Head of caudate nucleus (tissue), 42 donors: ENCODE measurements around the gene CSTPP1.
"Not testable (repeated sequence)": the region's sequence is repeated elsewhere in the genome, so short reads cannot be mapped to it uniquely, and the experiment has no call there.

Source experiments
- DNase-seq, 42 donors: peaks; one replicate each; pipeline versions ENCODE4 v3.0.0 to v3.0.0-alpha.2; 2020 to 2021; ENCODE audit warnings: mixed read lengths in 7 of 42
- intact Hi-C: fragments of 100-400 bp; cut with DNase I; formaldehyde crosslinking; loops from one replicate; pipeline ENCODE4 v1.15.0; 2022

Gene CSTPP1

DNA sequence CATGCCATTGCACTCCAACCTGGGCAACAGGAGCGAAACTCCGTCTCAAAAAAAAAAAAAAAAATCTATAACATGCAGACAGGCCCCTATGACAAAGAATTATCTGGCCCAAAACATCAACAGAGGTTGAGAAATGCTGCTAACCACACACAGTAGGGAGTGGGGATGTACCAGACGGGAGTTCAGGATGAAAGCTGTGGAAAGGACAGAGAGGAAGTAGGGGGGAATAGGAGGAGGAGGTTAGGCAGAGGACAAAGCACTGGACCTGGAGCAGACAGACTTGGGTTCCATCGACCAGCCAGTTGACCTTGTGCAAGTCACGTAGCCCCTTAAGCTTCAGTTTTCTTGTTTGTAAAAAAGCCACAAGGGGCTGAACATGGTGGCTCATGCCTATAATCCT lies 30.8 kb upstream of the CSTPP1 start:
- DNase-seq: no peak
- intact Hi-C loops: no loop called here

DNA sequence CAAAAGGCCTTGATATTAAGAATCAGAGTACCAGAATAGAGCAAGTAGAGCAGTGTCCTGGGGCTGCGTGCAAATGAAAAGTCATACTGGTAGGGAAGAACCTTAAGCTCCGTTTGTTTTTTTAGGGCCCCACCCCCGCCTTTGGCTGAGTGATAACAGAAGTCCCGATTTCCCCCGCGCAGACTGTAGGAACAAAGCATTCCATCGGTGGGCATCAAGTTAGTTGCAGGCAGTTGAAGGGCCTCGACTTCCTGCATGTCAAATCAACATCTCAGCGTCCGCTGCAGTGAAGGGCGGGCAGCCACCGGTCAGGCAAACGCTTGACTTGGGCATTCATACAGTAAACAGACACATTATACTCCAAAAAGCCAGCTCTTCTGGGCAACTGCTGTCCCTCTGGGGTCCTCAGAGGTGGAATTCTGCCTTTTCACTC lies 29.9 kb upstream of the CSTPP1 start:
- peak in 27 of 42 donors; percentile 29 to 79 (median 55) for DNase-seq
- intact Hi-C loops: no loop called here

DNA sequence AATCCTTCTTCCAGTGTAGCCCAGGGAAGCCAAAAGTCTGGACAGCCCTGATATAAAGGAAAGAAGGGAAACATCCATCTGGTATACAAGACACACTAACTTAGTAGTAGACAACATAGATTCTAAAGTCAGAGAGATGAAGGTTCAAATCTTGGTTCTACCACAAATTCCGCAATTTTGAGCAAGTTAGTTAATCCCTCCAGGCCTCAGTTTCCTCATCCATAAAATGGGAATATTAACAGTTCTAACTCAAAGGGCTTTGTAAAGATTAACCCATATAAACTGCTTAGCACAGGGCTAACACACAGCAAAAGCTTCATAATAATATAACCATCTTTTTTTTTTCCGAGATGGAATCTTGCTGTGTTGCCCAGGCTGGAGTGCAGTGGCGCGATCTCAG lies 29.0 kb upstream of the CSTPP1 start:
- intact Hi-C loops: no loop called here
- DNase-seq: no peak

DNA sequence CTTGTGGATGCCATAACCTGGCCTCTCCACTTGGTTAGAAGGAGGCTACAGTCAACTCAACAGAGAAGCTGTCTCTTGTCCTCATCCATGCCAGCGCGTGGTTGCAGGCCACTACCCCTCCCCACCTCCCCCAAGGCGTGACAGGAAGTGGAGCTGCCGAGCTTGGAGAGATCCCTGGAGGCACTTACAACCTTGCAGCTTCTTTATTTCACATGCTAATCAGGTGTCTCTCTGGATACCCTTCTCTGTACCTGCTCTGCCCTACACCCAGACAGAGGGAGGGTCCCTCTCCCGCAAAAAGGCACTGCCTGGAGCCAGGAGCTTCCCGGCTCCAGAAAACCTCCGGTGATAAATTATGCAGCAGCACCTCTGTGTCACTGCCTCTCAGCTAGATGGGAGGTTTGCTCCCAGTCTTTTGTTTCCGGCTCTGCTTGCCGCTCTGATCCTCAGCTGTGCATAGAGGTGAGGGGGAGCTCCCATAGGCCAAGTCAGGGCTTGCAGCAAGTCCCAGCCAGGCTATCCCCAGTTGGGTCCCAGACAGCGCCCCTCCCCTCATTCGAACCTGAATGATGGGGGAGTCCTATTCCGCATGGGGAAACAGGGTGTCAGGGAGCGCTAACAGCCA lies 23.9 kb upstream of the CSTPP1 start:
- DNase-seq: peak in 37 of 42 donors; percentile 44 to 85 (median 60)
- intact Hi-C loops: no loop called here

DNA sequence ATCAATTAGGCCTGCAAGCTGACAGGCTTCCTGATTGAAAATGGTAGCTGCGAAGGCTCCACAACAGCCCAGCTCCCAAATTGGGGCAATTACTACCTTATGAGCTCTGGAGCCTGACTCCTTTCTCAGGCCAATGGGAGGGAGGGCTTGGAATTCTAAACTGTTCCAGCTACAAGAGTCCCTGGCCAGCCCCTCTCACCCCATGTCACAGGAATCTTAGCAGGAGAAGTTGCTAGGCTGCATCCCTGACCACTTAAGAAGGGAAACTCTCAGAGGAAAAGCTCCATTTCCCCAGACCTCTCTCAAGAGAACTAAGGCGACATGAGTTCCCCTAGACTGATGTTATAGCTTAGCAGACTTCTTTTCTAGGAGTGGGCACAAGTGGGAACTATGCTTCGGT lies 23.1 kb upstream of the CSTPP1 start:
- DNase-seq: peak in 1 of 42 donors; percentile 26
- intact Hi-C loops: no loop called here

DNA sequence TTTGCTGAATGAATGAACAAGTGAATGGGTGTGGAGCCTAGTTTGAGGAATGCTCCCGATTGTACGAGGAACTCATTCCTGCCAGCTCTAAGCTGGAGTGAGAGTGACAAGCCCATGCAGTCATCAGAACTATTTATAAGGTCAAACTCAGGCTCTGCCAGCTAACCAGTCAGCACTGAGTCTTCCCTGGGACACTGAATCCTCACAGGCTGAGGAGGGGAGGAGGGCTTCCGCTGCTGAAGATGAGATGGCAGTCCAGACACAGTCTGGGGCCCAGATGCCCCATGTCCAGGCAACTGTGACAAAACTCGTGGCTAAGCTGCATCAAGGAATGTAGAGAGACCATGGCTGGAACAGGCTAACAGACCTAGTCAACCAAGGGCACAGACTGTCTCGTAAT lies 22.2 kb upstream of the CSTPP1 start:
- intact Hi-C loops: no loop called here
- DNase-seq: peak in 23 of 42 donors; percentile 32 to 85 (median 52)

DNA sequence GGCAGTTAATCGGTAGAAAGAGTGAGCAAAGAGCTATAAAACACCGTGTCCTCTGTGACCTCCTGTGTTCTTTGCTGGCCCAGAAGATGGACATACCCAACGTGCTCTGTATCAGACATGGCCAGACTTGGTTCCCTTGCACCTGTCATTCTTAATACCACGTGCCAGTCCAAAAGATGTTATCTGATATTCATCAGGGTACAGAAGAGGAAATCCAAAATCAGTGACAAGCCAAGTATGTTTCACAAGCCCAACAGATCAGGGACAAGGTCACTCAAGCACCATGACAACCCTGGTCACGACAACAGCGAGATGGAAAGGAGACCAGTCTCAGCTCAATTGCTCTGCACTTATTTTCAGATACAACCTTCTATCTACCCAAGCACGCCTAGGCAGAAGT lies 21.7 kb upstream of the CSTPP1 start:
- intact Hi-C loops: no loop called here
- DNase-seq: no peak

DNA sequence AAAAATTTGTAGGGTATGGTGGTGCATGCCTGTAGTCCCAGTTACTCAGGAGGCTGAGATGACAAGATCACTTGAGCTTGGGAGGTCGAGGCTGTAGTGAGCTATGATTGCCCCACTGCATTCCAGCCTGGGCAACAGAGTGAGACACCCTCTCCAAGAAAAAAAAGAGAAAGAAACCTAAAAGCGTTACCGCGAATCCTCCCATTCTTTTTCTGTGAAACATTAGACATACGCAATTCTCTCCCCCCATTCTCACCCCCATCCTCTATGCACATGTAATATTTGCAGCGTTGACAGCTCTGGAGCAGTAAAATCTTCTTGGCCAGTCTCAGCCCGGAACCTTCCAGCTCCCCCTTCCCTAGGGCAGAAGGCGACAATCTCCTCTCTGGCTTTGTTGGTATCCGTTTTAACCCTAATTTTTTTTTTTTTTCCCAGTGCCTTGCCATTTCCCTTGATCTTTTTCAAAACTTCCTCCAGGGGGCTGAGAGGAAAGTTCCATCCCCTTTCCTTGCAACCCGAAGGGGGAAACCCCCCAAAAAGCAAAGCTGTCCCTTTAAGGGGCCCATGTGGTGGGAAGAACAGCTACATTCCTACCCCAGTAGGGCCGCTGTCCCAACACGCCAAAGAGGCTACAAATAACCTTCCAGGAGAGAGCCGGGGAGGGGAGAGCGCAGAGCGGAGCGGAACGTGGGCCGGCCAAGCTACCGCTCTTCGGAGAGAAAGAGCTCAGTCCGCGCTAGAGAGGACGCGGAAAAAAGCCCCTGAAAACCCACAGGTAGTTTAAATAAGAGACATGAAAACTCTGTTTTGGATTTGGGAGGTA lies 20.1 kb upstream of the CSTPP1 start:
- intact Hi-C loops: no loop called here
- peak in 31 of 42 donors; percentile 35 to 80 (median 56) for DNase-seq

DNA sequence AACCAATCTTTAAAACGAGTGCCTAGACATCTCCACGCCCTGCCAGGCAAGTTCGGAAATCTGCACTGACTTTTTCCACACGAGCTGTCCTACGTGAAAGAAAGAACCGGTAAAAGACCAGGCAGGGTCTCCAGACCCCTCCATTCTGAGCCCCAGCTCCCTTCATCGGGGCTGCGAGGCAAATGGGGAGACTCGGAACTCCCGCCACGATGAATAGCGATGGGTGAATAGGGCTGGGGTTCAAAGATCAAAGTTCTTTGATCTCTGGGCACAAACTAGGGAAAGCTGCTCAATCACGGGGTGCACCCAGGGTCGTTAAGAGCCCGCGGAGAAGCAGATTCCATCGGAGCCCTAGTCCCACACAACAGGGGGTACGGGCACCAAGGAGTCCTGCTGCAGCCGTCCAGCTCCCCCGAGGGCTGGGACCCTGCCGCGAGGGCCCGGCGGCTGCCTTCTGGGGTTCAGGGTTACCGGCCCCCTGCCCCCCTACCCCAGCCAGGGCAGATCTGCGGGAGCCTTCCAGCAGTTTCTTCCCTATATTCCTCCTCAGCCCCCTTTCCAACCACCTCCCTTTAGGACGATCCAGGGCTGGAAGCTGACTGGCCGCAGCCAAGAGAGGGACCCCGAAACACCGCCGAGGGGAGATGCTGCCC lies 19.3 kb upstream of the CSTPP1 start:
- intact Hi-C loops: no loop called here

DNA sequence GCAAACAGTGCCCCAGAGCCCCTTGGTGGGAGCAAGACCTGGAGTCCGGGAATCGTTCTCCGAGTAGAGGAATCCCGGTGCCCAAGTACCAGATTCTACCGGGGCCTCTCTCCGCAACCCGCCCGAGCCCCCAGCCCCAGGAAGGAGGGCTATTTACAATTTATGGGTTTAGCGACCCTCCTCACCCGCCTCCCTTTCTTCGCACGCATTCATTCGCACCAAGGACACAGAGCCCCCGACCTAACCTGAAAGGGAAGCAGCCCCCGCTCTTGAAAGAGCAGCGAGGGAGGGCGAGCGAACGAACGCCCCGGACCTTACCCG lies 18.8 kb upstream of the CSTPP1 start:
- intact Hi-C loops: no loop called here
- no peak for DNase-seq

More for the DNA sequence above, 19.3 kb upstream of the CSTPP1 start:
- peak in 1 of 42 donors; percentile 53 for DNase-seq

DNA sequence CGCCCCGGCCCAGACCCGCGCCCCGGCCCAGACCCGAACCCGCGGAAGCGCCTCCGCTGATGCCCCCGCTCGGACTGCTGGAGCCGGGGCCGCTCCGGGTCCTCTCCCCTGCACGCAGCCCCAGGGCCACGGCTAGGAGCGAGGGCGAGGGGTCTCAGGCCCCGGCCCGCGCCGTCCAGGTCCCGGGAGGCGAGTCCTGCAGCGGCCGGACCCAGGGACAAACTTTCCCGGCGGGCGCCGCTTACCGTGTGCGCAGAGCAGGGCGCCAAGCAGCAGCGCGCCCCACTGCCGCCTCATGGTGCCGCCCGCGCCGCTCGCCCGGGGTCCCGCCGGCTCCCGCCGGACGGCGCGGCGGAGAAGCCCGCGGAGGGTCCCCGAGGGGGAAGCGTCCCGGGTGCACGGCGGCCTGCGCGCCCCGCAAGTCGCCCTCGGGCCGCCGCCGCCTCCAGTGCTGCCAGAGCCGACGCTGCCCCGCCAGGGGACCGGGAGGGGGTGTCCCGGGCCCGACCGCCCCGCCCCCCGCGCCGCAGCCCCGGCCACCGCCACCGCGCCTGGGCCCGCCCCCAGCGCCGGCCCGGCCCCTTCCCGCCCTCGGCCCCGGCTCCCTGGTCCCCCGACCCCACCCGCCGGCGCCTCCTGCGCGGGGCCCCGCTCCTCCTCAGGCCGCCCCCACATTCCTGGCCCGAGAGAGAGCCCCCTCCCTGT lies 18.3 kb upstream of the CSTPP1 start, which contains the start of gene LRP4:
Gene LRP4, minus strand, starts transcription at position 468 of the 705 bp plus-strand sequence. Its CDS starts 171 bp downstream, at position 297.
- intact Hi-C loops: no loop called here
- DNase-seq: peak in 40 of 42 donors; percentile 50 to 91 (median 78)

DNA sequence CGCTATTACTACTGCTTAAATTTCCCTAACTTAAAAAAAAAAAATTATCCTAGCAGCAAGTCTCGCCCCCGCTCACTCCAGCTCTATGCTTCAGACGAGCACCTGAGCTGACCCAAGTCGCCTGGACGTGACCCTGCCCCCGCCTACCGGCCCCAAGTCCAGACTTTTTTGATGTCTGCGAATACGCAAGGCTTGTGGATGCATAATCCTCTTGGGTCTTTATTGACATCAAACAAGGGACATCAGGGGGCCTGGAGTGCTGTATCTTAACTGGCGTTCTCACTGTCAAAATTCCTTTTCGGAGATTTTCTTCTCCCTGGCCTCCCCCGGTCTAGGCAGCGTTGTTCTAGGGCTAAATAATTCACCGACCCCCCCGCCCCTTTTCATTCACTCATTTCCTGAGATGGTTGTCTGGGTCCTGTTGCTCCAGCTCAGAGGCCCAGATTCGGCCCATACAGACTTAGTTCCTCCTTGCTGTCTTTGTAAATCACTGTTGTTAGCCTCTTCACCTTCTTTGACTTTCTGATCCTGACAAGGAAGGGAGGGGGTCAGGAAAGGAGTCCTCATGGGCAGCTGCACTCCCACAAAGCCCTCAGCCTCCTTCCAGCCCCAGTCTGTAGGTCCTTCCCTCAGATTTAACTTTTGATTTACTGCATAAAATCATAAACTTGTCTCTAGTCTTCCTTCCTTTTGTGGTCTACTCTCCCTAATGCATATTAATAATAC lies 17.6 kb upstream of the CSTPP1 start:
- DNase-seq: no peak
- intact Hi-C loops: no loop called here

DNA sequence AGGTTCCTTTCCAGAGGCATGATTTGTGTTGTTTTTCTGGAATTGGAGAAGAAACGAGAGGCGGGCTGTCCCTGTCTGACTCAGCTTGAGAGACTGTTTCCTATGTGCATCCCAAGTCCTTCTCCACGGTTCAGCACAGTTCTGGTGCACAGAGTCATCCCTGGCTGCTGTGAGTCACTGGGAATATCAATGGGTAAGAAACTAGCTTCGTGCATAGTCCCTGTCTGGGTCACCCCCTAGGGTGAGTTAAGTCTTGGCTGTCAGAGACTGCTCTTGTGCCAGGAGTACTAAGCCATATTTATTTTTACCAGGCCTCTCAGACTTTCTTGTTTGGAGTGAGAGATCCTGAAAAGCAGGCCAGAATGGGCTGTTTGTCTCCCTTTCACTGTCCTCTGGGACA lies 15.8 kb upstream of the CSTPP1 start:
- intact Hi-C loops: no loop called here
- peak in 4 of 42 donors; percentile 36 to 77 (median 54) for DNase-seq

DNA sequence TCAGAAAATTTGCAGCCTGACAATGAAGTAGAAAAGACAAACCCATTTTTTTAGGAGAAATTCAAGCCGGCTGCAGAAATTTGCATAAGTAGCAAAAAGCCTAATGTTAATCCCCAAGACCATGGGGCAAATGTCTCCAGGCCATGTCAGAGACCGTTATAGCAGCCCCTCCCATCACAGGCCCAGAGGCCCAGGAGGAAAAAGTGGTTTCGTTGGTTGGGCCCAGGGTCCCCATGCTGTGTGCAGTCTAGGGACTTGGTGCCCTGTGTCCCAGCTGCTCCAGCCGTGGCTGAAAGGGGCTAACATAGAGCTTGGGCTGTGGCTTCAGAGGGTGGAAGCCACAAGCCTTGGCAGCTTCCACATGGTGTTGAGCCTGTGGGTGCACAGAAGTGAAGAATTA lies 8.6 kb upstream of the CSTPP1 start:
- DNase-seq, intact Hi-C loops: not testable (repeated sequence)

DNA sequence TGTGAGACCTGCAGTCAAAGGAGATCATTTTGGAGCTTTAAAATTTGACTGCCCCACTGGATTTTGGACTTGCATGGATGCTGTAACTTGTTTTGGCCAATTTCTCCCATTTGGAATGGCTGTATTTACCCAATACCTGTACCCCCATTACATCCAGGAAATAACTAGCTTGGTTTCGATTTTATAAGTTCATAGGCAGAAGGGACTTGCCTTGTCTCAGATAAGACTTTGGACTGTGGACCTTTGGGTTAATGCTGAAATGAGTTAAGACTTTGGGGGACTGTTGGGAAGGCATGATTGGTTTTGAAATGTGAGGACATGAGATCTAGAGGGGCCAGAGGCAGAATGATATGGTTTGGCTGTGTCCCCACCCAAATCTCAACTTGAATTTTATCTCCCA lies 7.9 kb upstream of the CSTPP1 start:
- intact Hi-C loops, DNase-seq: not testable (repeated sequence)

DNA sequence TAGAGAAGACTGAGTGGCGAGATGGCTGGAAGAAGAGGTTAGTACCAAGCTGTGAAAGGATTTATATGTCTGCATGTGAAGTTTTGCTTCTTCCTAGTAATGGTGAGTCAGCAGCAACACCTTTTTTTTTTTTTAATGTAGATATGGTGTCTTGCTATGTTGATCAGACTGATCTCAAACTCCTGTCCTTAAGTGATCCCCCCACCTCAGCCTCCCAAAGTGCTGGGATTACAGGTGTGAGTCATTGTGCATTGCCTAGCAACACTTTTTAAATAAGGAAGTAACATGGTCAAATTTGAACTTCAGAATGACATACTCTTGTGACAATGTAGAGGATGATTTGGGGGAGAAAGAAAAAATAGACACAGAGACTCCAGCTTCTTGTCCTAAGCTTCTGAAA lies 6.5 kb upstream of the CSTPP1 start:
- intact Hi-C loops: no loop called here
- DNase-seq: peak in 18 of 42 donors; percentile 28 to 79 (median 54)

DNA sequence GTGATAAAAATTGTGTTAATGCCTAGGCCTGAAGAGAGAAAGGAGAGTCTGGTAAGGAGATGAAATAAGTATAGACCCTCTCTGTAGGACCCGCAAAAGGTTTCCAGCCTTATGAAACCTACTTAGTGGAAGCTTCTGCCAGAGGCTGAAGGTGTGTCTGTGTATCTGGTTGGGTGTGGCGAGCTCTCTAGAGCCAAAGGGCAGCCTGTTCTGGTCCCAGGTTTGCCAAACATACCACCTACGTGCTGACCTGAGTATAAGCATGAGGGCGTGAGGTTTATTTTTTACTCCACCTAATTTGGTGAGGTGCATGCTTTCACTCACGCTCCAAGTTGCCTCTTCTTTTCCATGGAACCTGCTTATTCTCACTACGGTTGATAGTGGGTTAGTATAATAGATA lies 5.6 kb downstream of the CSTPP1 start:
- DNase-seq: no peak
- intact Hi-C loops: no loop called here

DNA sequence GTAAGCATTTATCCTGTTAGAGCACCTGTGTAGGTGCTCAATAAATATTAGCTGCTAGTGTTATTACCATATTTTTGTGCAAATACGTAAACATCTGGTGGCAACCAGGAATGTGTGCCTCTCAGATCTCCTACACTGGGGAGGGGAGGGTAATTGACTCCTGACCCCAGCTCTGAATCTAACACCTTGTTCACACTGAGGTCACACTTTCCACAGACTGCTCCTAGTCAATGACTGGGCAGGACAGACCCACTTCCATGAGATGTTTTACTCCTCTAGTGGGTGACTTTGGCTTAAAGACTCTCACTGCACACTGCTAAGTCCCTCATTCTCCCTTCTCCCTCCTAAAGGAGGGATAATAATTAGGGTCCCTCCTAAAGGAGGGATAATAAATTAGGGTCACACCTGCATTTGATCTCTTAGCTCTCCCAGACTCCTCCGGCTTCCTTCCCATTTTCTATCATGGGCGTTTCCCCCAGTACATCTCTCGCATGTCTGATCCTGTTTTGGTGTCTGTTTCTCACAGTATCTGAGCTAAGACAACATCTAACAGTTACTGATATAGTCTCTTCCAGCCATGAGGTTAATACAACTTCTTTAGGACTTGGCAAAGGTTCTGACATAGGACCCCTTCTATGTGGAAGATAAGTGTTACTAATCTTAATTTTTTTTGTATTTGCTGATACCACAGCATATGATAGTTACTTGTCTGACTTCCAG lies 8.0 kb downstream of the CSTPP1 start:
- DNase-seq: no peak
- intact Hi-C loops: no loop called here
